ENCODE data around the gene OSBP2.
A peak's percentile ranks its signal among the peaks of the same experiment; 100 is the strongest.

- TF ChIP-seq, protein P1, sequence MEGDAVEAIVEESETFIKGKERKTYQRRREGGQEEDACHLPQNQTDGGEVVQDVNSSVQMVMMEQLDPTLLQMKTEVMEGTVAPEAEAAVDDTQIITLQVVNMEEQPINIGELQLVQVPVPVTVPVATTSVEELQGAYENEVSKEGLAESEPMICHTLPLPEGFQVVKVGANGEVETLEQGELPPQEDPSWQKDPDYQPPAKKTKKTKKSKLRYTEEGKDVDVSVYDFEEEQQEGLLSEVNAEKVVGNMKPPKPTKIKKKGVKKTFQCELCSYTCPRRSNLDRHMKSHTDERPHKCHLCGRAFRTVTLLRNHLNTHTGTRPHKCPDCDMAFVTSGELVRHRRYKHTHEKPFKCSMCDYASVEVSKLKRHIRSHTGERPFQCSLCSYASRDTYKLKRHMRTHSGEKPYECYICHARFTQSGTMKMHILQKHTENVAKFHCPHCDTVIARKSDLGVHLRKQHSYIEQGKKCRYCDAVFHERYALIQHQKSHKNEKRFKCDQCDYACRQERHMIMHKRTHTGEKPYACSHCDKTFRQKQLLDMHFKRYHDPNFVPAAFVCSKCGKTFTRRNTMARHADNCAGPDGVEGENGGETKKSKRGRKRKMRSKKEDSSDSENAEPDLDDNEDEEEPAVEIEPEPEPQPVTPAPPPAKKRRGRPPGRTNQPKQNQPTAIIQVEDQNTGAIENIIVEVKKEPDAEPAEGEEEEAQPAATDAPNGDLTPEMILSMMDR (IDR thresholded peaks at IDR 0.05): peak; percentile 22 to 58 (median 43)
- TF ChIP-seq POLR2A (IDR thresholded peaks at IDR 0.05): no peak
Observed at GRCh38 chr22:30763815-30764673, 69.4 kb downstream of the OSBP2 start.

All from testis (tissue), 2 donors.